Stimulated activated CD4-positive, alpha-beta T cell treated with anti-CD3 and anti-CD28 coated beads, TNF-alpha, amount 100 ng/mL, for 48 hours (primary cell): ENCODE measurements around the gene CMTM5.
"Not testable (repeated sequence)": the region's sequence is repeated elsewhere in the genome, so short reads cannot be mapped to it uniquely, and the experiment has no call there.

Experiments
- DNase-seq, 3 donors: peaks; one replicate each; pipeline ENCODE4 v3.0.0-alpha.2; 2020; ENCODE audit warnings: low read depth in 3 of 3

Gene CMTM5

GRCh38 chr14:23414906-23415820, 38.3 kb downstream of the CMTM5 start:
- no peak for DNase-seq

GRCh38 chr14:23415821-23416778, 39.3 kb downstream of the CMTM5 start:
- no peak for DNase-seq

GRCh38 chr14:23416801-23417200, 40.0 kb downstream of the CMTM5 start:
- DNase-seq: no peak

- not testable (repeated sequence) for DNase-seq
These were observed 40.4 kb downstream of the CMTM5 start for GRCh38 chr14:23417269-23417668.

GRCh38 chr14:23418021-23418420, 41.2 kb downstream of the CMTM5 start:
- DNase-seq: no peak

GRCh38 chr14:23419646-23420045, 42.8 kb downstream of the CMTM5 start:
- not testable (repeated sequence) for DNase-seq

GRCh38 chr14:23421594-23421993, 44.7 kb downstream of the CMTM5 start:
- no peak for DNase-seq

GRCh38 chr14:23423657-23424056, 46.8 kb downstream of the CMTM5 start:
- no peak for DNase-seq

GRCh38 chr14:23425169-23425568, 48.3 kb downstream of the CMTM5 start:
- DNase-seq: no peak

GRCh38 chr14:23425798-23426197, 49.0 kb downstream of the CMTM5 start:
- not testable (repeated sequence) for DNase-seq

GRCh38 chr14:23428686-23429495, 52.0 kb downstream of the CMTM5 start:
- DNase-seq: no peak
